Measurements from ENCODE around the gene RNASET2. TPM values are rescaled to one million over a fixed set of nuclear protein-coding genes. Genes with fewer than 3 reads are reported as not detected.

RNASET2 gene
- polyA plus RNA-seq, 1 donor from 2014 or later = 73.9 TPM

- Histone ChIP-seq H3K27ac (ENCODE audit: low read length) (no peak overlapping the region), H3F3A (ENCODE audit: insufficient read depth, low read length, poor library complexity, severe bottlenecking) (no peaks in the 10 kb centered on the region), H3K36me3 (ENCODE audit: insufficient read depth, low read length) (no peaks in the 10 kb centered on the region), H4K20me1 (ENCODE audit: insufficient read depth) (no peaks in the 10 kb centered on the region), H2AFZ (ENCODE audit: low read depth, low read length) (no peak overlapping the region), H3K9me2 (ENCODE audit: insufficient read depth, low read length) (no peaks in the 10 kb centered on the region), H3K4me3 (ENCODE audit: low read length) (no peak overlapping the region), H3K27me3 (ENCODE audit: insufficient read depth, low read depth, low read length) (no peaks in the 10 kb centered on the region), H3K9me3 (ENCODE audit: low read length) (no peaks in the 10 kb centered on the region), H3K9ac (ENCODE audit: low read length) (no peak overlapping the region), H3K79me2 (replicated peaks; ENCODE audit: insufficient read depth, low read length) (no peaks in the 10 kb centered on the region), H3K4me2 (ENCODE audit: low read length) (no peak overlapping the region)
- TF ChIP-seq POLR2AphosphoS5 (IDR thresholded peaks at IDR 0.05) (no peak), SMC3 (conservative IDR thresholded peaks at IDR 0.05; ENCODE audit: poor library complexity) (no peak), TAF1 (IDR thresholded peaks at IDR 0.05; ENCODE audit: low read depth) (no peak), EP300 (conservative IDR thresholded peaks at IDR 0.05; ENCODE audit: poor library complexity, severe bottlenecking) (no peak), REST (IDR thresholded peaks at IDR 0.05; ENCODE audit: borderline replicate concordance) (no peak), EZH2 (IDR thresholded peaks at IDR 0.05; ENCODE audit: borderline replicate concordance, insufficient read depth, low read length, poor library complexity, severe bottlenecking) (no peak), MXI1 (conservative IDR thresholded peaks at IDR 0.05; ENCODE audit: poor library complexity, severe bottlenecking) (no peak), RAD21 (conservative IDR thresholded peaks at IDR 0.05) (no peak)
- TF ChIP-seq, protein P1, sequence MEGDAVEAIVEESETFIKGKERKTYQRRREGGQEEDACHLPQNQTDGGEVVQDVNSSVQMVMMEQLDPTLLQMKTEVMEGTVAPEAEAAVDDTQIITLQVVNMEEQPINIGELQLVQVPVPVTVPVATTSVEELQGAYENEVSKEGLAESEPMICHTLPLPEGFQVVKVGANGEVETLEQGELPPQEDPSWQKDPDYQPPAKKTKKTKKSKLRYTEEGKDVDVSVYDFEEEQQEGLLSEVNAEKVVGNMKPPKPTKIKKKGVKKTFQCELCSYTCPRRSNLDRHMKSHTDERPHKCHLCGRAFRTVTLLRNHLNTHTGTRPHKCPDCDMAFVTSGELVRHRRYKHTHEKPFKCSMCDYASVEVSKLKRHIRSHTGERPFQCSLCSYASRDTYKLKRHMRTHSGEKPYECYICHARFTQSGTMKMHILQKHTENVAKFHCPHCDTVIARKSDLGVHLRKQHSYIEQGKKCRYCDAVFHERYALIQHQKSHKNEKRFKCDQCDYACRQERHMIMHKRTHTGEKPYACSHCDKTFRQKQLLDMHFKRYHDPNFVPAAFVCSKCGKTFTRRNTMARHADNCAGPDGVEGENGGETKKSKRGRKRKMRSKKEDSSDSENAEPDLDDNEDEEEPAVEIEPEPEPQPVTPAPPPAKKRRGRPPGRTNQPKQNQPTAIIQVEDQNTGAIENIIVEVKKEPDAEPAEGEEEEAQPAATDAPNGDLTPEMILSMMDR (IDR thresholded peaks at IDR 0.05; ENCODE audit: poor library complexity, severe bottlenecking) = no peak
Observed at GRCh38 chr6:166901626-166902025, 54.7 kb downstream of the RNASET2 start.

- H3K9me2 ChIP-seq (ENCODE audit: insufficient read depth, low read length) = no peaks in the 10 kb centered on the region
- no peaks in the 10 kb centered on the region for H3K9me3 ChIP-seq (ENCODE audit: low read length)
- H4K20me1 ChIP-seq (ENCODE audit: insufficient read depth) = no peaks in the 10 kb centered on the region
- H3K4me2 ChIP-seq (ENCODE audit: low read length) = no peak overlapping the region
- no peak overlapping the region for H2AFZ ChIP-seq (ENCODE audit: low read depth, low read length)
- TF ChIP-seq TAF1 (IDR thresholded peaks at IDR 0.05; ENCODE audit: low read depth) (no peak), REST (IDR thresholded peaks at IDR 0.05; ENCODE audit: borderline replicate concordance) (no peak), RAD21 (conservative IDR thresholded peaks at IDR 0.05) (no peak), MXI1 (conservative IDR thresholded peaks at IDR 0.05; ENCODE audit: poor library complexity, severe bottlenecking) (no peak), EP300 (conservative IDR thresholded peaks at IDR 0.05; ENCODE audit: poor library complexity, severe bottlenecking) (no peak), SMC3 (conservative IDR thresholded peaks at IDR 0.05; ENCODE audit: poor library complexity) (no peak), EZH2 (IDR thresholded peaks at IDR 0.05; ENCODE audit: borderline replicate concordance, insufficient read depth, low read length, poor library complexity, severe bottlenecking) (no peak), POLR2AphosphoS5 (IDR thresholded peaks at IDR 0.05) (no peak)
- TF ChIP-seq, protein P1 (IDR thresholded peaks at IDR 0.05; ENCODE audit: poor library complexity, severe bottlenecking) = no peak
- no peaks in the 10 kb centered on the region for H3K27me3 ChIP-seq (ENCODE audit: insufficient read depth, low read depth, low read length)
- no peaks in the 10 kb centered on the region for H3F3A ChIP-seq (ENCODE audit: insufficient read depth, low read length, poor library complexity, severe bottlenecking)
- no peaks in the 10 kb centered on the region for H3K36me3 ChIP-seq (ENCODE audit: insufficient read depth, low read length)
- H3K27ac ChIP-seq (ENCODE audit: low read length) = no peak overlapping the region
- no peak overlapping the region for H3K4me3 ChIP-seq (ENCODE audit: low read length)
- no peaks in the 10 kb centered on the region for H3K79me2 ChIP-seq (replicated peaks; ENCODE audit: insufficient read depth, low read length)
- no peak overlapping the region for H3K9ac ChIP-seq (ENCODE audit: low read length)
Observed at GRCh38 chr6:166900956-166901607, 55.3 kb downstream of the RNASET2 start.

Data from neural cell (in vitro differentiated cells).